HG03196 (cell line): ENCODE data around the gene AFAP1L2.

ENCODE experiments used
- ATAC-seq: cut with Tn5 transposase; IDR thresholded peaks from one replicate; pipeline ENCODE4 v1.9.1; 2021; ENCODE audit not compliant: unreplicated experiment

The AFAP1L2 gene

DNA sequence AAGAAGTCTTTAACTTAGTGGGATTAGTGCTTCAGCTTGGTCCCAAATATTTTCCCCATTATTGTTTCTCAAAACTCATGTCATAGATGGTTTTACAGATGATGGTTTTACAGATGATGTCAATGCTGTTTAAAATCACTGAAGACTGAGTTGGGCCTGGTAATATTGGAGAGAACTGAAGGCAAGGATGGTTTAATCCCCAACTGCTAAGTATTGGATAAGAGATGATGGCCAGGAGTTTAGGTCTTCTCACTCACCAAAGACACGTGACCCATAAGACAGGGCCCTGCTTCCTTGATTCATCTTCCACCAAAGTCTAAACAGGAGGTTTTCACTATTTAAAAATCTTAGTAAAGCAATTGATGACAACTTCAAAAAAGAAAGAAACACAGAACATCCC is 108.9 kb downstream of the AFAP1L2 start:
- ATAC-seq, result no peak

DNA sequence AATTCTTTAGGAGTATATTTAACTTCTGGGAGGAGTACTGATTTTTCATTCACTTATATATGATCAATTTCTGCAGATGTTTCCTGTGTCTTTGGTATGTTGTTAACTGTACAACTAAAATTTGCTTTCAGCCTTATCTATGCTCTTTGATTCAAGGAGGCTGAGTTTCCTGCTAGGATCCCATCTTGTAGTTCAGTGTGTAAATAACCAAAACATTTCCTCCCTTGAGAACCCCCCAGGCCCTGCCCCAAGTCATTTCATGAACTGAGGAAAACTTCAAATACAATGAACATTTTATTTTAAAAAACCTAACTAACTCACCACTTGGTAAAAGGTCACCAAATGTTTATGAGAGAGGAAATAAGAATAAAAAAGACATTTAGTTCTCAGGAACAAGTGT is 109.8 kb downstream of the AFAP1L2 start:
- no peak for ATAC-seq

DNA sequence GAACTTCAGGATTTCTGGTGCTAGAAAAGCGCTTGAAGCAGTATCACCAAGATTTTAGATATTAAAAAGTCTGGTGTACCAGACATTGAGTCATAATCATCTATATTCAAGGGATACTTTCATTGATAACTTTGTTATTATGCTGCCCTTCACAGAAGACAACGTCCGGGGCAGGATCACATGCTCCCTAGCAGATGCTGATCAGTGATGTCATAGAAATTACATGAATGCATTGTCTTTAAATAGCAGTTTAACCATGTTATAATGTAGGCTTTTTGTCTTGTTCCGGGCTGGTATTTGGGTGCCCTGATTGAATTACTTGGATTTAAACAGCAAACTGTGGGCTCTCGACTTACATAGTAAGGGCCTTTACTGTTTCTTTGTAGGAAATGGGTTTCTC is 111.2 kb downstream of the AFAP1L2 start:
- ATAC-seq, result no peak

DNA sequence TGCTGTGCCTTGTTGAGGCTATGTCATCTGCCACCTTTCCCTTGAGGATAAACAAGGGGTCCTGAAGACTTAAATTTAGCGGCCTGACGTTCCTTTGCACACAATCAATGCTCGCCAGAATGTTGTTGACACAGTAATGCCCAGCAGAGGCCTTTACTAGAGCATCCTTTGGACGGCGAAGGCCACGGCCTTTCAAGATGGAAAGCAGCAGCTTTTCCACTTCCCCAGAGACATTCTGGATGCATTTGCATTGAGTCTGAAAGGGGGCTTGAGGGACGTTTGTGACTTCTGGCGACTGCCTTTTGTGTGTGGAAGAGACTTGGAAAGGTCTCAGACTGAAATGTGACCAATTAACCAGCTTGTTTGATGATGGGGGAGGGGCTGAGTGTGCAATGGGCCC is 112.8 kb downstream of the AFAP1L2 start:
- ATAC-seq, result no peak

DNA sequence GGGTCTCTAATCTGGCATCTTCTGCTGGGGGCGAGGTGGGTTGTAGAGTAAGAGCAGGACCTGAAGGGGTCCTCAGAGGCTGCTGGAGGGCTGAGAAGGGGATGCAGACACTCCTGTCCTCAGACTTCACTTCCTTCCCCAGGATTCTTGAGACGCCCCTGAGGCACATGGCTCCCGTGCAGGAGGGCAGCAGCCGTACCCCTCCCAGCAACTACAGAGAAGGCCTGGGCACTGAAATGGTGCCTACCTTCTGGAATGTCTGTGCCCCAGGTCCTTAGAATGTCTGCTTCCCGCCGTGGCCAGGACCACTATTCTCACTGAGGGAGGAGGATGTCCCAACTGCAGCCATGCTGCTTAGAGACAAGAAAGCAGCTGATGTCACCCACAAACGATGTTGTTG is 113.2 kb downstream of the AFAP1L2 start:
- no peak for ATAC-seq

DNA sequence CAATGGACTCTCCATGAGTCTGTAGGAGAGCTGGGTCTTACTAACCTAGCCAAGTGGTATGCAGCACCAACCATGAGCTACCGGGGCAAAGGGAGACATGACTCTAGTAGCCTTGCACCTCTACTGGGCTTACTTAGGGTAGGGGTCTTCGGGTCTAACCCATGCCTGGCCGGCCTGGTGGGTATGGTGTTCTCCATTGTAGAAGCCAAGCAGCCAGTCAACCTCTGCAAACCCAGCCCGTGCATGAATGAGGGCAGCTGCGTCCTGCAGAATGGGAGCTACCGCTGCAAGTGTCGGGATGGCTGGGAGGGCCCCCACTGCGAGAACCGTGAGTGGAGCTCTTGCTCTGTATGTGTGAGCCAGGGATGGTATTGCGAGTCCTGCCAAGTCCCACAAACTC is 114.3 kb downstream of the AFAP1L2 start:
- ATAC-seq, result no peak

DNA sequence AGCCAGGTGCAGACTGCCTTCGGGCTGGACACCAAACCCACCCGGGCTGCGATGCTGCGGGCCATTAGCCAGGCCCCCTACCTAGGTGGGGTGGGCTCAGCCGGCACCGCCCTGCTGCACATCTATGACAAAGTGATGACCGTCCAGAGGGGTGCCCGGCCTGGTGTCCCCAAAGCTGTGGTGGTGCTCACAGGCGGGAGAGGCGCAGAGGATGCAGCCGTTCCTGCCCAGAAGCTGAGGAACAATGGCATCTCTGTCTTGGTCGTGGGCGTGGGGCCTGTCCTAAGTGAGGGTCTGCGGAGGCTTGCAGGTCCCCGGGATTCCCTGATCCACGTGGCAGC is 115.2 kb downstream of the AFAP1L2 start:
- ATAC-seq, result no peak

DNA sequence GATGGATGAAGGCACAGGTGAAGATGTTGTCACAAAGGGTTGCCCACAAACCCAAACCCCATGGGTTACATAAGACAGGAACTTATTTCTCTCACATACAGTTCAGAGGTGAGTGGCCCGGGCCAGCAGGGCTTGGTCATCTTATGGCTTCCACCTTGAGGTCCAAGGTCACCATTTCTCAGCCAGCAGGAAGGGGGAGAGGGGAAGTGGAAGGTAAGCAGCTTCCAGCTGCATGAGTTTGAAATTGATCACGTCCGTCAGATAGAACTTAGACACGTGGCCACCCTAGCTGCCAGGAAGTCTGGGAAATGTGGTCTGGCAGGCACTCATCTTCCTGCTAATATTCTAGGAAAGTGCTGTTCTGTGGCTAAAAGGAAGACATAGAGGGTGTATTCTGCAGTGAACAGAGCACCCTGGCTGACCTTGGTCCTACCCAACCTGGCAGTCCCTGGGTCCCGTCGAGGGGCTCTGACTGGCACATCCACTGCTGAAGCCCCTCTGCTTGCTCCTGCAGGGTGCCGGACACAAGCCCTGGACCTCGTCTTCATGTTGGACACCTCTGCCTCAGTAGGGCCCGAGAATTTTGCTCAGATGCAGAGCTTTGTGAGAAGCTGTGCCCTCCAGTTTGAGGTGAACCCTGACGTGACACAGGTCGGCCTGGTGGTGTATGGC is 115.7 kb downstream of the AFAP1L2 start:
- no peak for ATAC-seq

DNA sequence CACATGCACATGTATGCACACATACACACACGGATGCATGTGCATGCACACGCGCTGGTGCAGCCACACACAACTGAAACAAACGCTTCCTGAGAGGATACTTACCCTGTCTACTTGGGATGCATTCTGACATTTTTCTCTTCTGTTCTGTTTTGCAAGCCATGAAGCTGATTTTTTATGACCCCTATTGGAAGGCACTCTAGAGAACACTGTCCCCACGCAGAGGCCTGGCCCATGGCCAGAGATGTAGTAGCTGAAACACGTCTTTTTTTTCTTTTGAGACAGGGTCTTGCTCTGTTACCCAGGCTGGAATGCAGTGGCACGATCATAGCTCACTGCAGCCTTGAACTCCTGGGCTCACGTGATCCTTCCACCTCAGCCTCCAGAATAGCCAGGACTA is 117.4 kb downstream of the AFAP1L2 start:
- ATAC-seq, result no peak

DNA sequence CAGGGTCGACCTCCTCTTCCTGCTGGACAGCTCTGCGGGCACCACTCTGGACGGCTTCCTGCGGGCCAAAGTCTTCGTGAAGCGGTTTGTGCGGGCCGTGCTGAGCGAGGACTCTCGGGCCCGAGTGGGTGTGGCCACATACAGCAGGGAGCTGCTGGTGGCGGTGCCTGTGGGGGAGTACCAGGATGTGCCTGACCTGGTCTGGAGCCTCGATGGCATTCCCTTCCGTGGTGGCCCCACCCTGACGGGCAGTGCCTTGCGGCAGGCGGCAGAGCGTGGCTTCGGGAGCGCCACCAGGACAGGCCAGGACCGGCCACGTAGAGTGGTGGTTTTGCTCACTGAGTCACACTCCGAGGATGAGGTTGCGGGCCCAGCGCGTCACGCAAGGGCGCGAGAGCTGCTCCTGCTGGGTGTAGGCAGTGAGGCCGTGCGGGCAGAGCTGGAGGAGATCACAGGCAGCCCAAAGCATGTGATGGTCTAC is 118.3 kb downstream of the AFAP1L2 start:
- ATAC-seq, result no peak

DNA sequence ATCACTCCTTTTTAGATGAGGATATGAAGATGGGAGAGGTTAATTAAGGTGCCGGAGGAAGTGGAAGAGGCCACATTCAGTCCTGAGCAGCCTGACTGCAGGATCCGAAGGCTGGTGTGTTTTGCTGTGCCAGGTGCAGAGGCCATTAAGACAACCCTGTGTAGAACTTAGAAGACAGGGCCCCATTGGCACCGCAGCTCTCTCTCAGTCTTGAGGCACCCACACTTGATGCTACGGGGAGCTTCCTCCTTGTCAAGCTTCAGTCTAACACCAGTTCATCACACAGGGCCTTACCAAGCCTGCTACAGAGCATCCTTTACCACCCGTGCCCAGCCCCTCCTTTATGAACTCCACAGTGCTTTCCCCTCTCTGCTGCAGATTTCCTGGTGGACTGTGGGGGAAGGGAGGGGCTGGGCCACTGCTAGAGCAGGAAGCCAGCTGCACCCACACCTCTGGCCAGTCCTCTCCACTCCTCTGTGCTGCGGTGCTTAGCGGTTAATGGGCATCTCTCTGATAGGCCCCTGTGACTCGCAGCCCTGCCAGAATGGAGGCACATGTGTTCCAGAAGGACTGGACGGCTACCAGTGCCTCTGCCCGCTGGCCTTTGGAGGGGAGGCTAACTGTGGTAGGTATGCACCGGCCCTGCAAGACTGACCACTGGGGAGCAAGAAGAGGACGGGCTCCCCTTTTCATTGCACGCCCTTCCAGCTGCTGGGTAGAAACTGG is 119.8 kb downstream of the AFAP1L2 start:
- no peak for ATAC-seq

DNA sequence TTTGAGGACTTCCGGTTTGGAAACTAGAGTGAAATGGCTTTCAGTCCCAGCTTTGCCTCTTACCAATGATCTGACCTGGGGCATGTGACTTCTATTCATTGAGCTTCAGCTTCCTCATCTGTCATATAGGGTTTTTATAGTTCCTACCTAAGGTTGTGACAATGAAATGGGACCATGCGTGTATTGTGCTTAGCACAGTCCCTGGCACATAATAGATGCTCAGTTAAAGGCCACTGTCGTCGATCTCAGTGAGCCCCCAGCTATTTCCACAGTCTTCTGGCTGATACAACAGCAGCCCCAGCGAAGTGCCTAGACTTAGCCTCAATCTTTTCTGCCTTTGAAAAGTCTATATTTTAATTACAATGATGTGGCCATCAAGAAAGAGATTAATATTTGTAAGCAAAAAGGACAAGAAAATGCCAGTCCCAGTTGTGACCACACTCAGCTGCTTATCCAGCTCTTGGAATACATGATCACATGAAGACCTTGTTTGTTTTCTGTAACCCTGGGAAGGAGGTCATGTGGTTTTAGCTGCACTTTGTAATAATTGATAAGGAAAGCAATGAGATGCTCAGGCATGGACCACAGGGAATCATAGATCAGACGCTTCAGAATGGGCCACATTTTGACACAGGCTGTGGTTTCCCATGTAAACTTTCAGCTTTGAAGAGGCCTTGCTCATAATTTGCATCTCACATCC is 120.6 kb downstream of the AFAP1L2 start:
- no peak for ATAC-seq

DNA sequence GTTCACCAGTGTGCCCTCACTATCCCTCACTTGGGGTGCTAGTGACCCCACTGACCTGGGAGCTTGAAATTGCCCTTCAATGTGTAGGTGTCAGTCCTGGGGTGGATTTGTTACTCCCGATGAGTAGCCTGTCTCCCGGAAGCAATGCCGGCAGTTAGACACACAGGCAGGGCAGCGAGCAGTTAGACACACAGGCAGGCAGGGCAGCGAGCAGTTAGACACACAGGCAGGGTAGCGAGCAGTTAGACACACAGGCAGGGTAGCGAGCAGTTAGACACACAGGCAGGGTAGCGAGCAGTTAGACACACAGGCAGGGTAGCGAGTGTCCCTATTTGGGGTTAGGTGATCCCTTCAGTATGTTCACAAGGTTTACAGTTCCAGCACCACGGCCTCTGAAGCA is 121.2 kb downstream of the AFAP1L2 start:
- no peak for ATAC-seq

DNA sequence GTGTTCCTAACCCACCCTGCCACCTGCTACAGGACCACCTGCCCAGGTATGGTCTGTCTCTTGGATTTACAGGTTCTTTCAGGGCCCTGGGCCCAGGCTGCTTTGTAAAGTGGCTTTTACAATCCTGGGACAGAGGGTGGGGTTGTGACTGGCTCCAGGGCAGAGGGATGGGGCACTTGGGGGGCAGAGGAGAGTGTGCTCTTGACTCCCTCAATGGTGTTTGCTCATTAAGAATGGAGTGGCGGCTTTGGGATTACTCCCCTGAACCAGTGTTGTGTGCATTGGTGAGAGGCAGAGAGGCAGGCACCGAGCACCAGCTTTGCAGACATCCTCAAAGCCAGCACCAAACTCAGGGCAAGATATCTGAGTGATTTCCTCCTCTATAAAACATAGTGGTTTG is 121.8 kb downstream of the AFAP1L2 start:
- ATAC-seq, result no peak

DNA sequence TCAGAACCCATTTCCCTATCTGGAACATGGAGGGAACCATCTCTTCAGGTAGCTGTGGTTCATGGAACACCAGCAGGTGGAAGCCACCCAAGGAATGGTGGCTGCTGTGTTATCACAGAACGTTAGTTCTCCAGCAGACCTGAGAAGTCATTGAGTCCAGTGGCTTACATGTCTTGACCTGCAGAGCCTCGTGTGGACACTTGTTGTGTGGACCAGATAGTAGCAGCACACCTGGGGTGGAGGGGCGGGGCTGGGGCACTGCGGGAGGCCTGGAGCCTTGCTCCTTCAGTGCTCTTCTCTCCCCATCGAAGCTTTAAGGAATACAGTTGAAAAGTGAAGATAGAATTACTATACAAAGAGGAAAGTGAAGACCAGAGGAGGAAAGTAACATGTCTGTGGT is 122.8 kb downstream of the AFAP1L2 start:
- no peak for ATAC-seq

DNA sequence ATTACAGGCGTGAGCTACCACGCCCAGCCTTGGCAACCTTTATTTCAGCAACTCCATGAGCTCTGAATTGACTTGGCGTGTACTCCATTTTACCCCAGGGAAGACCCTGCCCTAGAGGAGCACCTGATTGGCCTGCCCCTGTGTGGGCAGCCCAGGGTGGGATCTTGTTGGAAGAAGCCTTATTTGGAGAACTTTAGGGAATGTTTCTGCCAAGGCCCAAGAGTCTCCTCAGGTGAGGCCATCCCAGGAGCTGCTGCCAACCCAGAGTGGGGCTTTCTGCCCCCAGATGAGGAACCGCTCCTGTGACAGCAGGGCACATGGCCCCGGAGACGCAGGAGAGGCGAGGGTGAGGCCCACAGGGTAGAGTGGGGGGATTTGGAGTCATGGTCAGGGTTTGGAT is 123.3 kb downstream of the AFAP1L2 start:
- ATAC-seq, result no peak

DNA sequence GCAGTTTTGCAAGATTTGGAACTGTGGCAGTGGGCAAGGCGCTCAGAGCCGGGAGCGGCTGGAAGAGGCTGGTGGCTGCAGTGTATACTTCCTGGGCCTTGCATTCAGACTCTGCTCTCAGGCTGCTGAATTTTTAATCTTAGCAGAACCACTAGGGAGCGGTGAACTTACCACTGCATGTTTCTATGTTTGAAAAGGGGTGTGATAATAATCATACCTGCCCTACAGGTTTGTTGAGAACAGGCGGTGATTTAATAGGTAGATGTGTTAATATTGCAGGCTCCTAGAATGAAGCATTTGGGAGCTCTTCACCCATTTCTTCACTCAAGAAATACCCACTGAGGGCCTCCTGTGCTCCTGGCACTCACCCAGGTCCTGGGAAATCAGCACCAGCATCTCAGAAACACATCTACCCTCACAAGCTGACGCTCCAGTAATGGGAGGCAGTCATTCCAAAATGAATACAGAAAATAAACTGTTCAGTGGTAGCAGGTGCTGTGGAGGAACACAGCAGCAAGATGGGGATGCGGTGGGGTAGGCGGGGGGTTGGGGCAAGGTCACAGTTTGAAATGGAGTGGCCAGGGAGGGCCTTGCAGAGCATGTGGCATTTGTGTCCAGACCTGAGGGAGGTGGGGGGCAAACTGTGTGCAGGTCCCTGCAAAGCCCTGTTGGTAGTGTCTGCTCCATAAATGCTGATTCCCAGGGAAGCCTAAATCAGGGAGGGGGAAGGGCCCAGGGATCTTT is 124.2 kb downstream of the AFAP1L2 start:
- no peak for ATAC-seq

DNA sequence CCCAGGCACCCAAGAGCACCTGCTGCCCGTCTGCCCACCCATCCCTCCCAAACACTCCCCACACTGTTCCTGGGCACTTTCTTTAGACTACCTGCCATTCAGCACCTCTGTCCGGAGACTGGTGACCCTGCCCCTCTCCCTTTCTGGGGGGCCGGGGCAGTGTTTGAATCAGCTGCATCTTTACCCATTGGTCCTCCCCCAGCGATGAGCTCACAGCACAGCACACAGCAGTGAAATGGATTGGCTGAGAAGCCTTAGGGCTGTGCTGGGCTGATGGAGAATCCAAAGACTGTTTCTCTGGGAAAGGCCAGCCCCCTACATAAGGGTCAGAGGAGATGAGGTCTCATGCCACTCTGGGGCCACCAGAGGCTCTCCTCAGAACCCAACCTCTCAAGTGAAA is 125.0 kb downstream of the AFAP1L2 start:
- no peak for ATAC-seq

DNA sequence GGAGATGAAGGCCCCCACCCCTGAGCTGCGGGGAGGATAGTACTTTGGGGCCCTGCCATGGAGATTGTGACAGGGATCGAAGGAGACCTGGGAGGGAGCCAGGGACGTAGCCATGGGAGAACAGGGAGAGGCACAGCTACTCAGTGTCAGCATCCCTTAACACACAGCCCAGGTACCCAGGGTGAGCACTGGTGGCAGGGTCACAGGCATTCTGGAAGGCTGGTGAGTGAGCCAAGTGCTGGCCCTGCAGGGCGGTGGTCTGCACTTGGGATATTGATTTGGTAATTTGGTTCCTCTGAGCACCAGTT is 125.5 kb downstream of the AFAP1L2 start:
- no peak for ATAC-seq

DNA sequence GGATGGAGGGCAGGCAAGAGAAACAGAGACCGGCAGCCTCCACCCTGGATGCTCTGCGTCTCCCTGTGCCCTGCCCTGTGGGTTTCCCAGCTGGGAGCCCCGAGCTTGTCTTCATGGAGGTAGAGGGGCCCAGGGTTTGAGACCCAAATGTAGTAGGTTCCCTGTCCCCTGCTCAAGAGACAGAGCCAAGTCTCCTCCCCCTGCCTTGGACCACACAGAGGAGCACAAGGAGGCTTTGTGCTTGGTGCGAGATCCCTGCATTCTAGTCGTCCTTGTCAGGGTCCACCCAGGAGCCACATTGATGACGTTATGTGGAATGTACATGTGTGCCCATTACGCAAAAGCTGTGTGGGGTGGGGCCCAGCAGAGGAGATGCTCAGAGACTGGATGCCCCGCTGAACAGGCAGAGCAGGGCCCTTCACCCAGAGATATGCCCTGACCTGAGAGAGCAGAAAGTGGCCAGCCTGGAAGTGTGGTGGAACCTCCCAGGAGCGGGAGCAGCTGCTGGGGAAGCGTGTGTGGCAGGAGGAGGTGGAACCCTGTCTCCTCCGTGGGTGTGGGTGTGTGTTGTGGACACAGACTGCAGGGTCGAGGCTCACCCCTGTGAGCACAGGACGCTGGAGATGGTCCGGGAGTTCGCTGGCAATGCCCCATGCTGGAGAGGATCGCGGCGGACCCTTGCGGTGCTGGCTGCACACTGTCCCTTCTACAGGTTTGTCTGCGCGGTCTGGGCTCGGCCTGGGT is 126.0 kb downstream of the AFAP1L2 start:
- no peak for ATAC-seq

DNA sequence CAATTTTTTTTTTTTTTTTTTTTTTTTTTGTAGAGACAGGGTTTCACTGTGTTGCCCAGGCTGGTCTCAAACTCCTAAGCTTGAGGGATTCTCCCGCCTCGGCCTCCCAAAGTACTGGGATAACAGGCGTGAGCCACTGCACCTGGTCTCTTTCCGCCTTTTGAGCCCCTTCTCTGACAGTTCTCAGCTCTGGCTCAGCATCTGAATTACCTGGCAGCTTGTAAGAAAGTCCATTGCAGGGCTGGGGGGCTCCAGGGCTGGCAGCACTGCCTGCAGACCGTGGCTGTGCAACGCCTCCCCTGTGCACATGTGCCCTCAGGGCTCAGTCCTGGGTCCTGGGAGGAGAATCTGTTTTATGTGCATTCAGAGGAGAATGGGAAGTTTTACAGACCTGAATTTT is 127.6 kb downstream of the AFAP1L2 start:
- no peak for ATAC-seq
